Natural killer cell (primary cell): Measurements from ENCODE around the gene ETV1. TPM values are rescaled to one million over a fixed set of nuclear protein-coding genes. Genes with fewer than 3 reads are reported as not detected.

Experiments used
- ATAC-seq, 3 donors: fragments of 150-1000 bp in 2 of 3; fragments of 200-7000 bp in 1 of 3; cut with Tn5 transposase; 1 replicate in 1 of 3; 2 replicates in 2 of 3; pipeline ENCODE4 v1.10.0; 2021; ENCODE audit warnings: mild to moderate bottlenecking in 2 of 3, moderate library complexity in 2 of 3
- DNase-seq, 2 donors: peaks; one replicate each; pipeline versions ENCODE4 v3.0.0 to v3.0.0-alpha.2; 2013 to 2021; ENCODE audit warnings: mixed read lengths in 1 of 2
- H3K27ac ChIP-seq: one replicate; pipeline ENCODE4 v1.5.1; 2013; ENCODE audit warnings: mild to moderate bottlenecking, low read length
- H3K27me3 ChIP-seq: one replicate; pipeline ENCODE4 v1.6.1; 2013; ENCODE audit warnings: low read length; ENCODE audit not compliant: control insufficient read depth, insufficient read depth
- H3K36me3 ChIP-seq: one replicate; pipeline ENCODE4 v1.6.1; 2013; ENCODE audit warnings: low read length; ENCODE audit not compliant: control insufficient read depth, insufficient read depth
- H3K4me1 ChIP-seq: one replicate; pipeline ENCODE4 v1.6.1; 2013; ENCODE audit warnings: low read length; ENCODE audit not compliant: control insufficient read depth, insufficient read depth
- H3K4me3 ChIP-seq: one replicate; pipeline ENCODE4 v1.5.1; 2013; ENCODE audit warnings: low read length
- H3K9me3 ChIP-seq: one replicate; pipeline ENCODE4 v1.6.1; 2013; ENCODE audit warnings: low read length; ENCODE audit not compliant: control insufficient read depth, insufficient read depth
- H3K27ac Mint-ChIP-seq, 2 donors: one replicate each; pipeline ENCODE4 v1.8.0; 2022; ENCODE audit warnings: mild to moderate bottlenecking in 2 of 2, mixed read lengths in 2 of 2, moderate library complexity in 1 of 2
- H3K27me3 Mint-ChIP-seq, 2 donors: one replicate each; pipeline ENCODE4 v1.8.0; 2022; ENCODE audit warnings: low read depth in 2 of 2, mixed read lengths in 2 of 2
- H3K36me3 Mint-ChIP-seq: one replicate; pipeline ENCODE4 v1.8.0; 2022; ENCODE audit warnings: mixed read lengths
- H3K4me1 Mint-ChIP-seq, 2 donors: one replicate each; pipeline ENCODE4 v1.8.0; 2022; ENCODE audit warnings: mixed read lengths in 2 of 2
- H3K4me3 Mint-ChIP-seq: one replicate; pipeline ENCODE4 v1.8.0; 2022; ENCODE audit warnings: mild to moderate bottlenecking, moderate library complexity, mixed read lengths
- H3K9me3 Mint-ChIP-seq, 2 donors: one replicate each; pipeline ENCODE4 v1.8.0; 2022; ENCODE audit warnings: mixed read lengths in 2 of 2
- CTCF ChIP-seq: fragments of 200-600 bp; IDR thresholded peaks from one replicate; pipeline ENCODE4 v1.8.0; 2022; ENCODE audit warnings: antibody characterized with exemption
- WGBS: methylation state at CpG from one replicate; pipeline ENCODE4 v1.1.7; 2013; ENCODE audit warnings: missing lambda C conversion rate; ENCODE audit not compliant: insufficient coverage; 5-methylcytosine and 5-hydroxymethylcytosine counted together
- intact Hi-C: fragments of 100-400 bp; cut with micrococcal nuclease; formaldehyde crosslinking; loops from one replicate; pipeline ENCODE4 v1.14.2; 2022
- total RNA-seq, 4 donors: library from RNA; stranded (reverse); fragments of 120-200 nt in 1 of 4; gene quantifications; one replicate each; pipeline versions ENCODE4 v1.2.3 to v1.2.4, GENCODE V29; 2013 to 2022

Gene ETV1
- total RNA-seq, 3 donors from 2014 or later (not counting 1 experiment from before 2014, with no cell fraction given), result 0.53 TPM; not detected in 2

GRCh38 chr7:13981070-13981469, 8.4 kb downstream of the ETV1 start:
- Histone ChIP-seq H3K4me1 (no peaks in the 10 kb centered on the region), H3K27ac (no peak overlapping the region), H3K27me3 (peaks cover 6% of the 10 kb centered on the region), H3K9me3 (no peaks in the 10 kb centered on the region), H3K36me3 (no peaks in the 10 kb centered on the region), H3K4me3 (no peak overlapping the region)
- 51% methylated on average over 2 of the region's 3 CpGs for WGBS
- no peaks in the 10 kb centered on the region for H3K4me1 Mint-ChIP-seq
- TF ChIP-seq CTCF, result no peak
- no peak overlapping the region for H3K4me3 Mint-ChIP-seq
- no peaks in the 10 kb centered on the region for H3K36me3 Mint-ChIP-seq
- H3K27ac Mint-ChIP-seq, result no peak overlapping the region
- H3K9me3 Mint-ChIP-seq, result no peaks in the 10 kb centered on the region
- DNase-seq (no peak), ATAC-seq (no peak)
- peaks cover 22 to 24% of the 10 kb centered on the region in 2 donors for H3K27me3 Mint-ChIP-seq
- intact Hi-C loops, result no loop called here

GRCh38 chr7:13980474-13980873, 9.0 kb downstream of the ETV1 start:
- Mint-ChIP-seq H3K27me3 (peaks cover 16 to 23% of the 10 kb centered on the region in 2 donors), H3K4me3 (no peak overlapping the region), H3K4me1 (no peaks in the 10 kb centered on the region), H3K9me3 (no peaks in the 10 kb centered on the region), H3K36me3 (no peaks in the 10 kb centered on the region), H3K27ac (no peak overlapping the region)
- H3K4me1 ChIP-seq, result no peaks in the 10 kb centered on the region
- no peak for ATAC-seq
- no peaks in the 10 kb centered on the region for H3K9me3 ChIP-seq
- DNase-seq, result no peak
- no peak overlapping the region for H3K27ac ChIP-seq
- no peaks in the 10 kb centered on the region for H3K36me3 ChIP-seq
- H3K27me3 ChIP-seq, result peaks cover 6% of the 10 kb centered on the region
- H3K4me3 ChIP-seq, result no peak overlapping the region
- intact Hi-C loops, result no loop called here
- WGBS, result 65% methylated on average over 3 of the region's 5 CpGs
- TF ChIP-seq CTCF, result no peak

GRCh38 chr7:13979671-13980435, 9.6 kb downstream of the ETV1 start:
- Histone ChIP-seq H3K9me3 (no peaks in the 10 kb centered on the region), H3K4me1 (no peaks in the 10 kb centered on the region), H3K4me3 (no peak overlapping the region), H3K27ac (no peak overlapping the region), H3K36me3 (no peaks in the 10 kb centered on the region), H3K27me3 (peaks cover 6% of the 10 kb centered on the region)
- ATAC-seq (no peak), DNase-seq (no peak)
- 92% methylated on average over 5 of the region's 5 CpGs for WGBS
- Mint-ChIP-seq H3K27me3 (peaks cover 15 to 21% of the 10 kb centered on the region in 2 donors), H3K9me3 (no peaks in the 10 kb centered on the region), H3K4me1 (no peaks in the 10 kb centered on the region), H3K4me3 (no peak overlapping the region), H3K36me3 (no peaks in the 10 kb centered on the region), H3K27ac (no peak overlapping the region)
- TF ChIP-seq CTCF, result no peak
- intact Hi-C loops, result no loop called here

- TF ChIP-seq CTCF, result no peak
- H3K36me3 Mint-ChIP-seq, result no peaks in the 10 kb centered on the region
- H3K4me3 Mint-ChIP-seq, result no peak overlapping the region
- WGBS, result 86% methylated on average over 4 of the region's 4 CpGs
- H3K4me1 ChIP-seq, result no peaks in the 10 kb centered on the region
- peaks cover 8 to 22% of the 10 kb centered on the region in 2 donors for H3K27me3 Mint-ChIP-seq
- H3K27me3 ChIP-seq, result no peaks in the 10 kb centered on the region
- DNase-seq, result no peak
- no peaks in the 10 kb centered on the region for H3K9me3 ChIP-seq
- H3K9me3 Mint-ChIP-seq, result peaks cover 0 to 2% of the 10 kb centered on the region in 2 donors
- intact Hi-C loops, result no loop called here
- no peak for ATAC-seq
- H3K4me3 ChIP-seq, result no peak overlapping the region
- H3K27ac Mint-ChIP-seq, result no peak overlapping the region
- no peaks in the 10 kb centered on the region for H3K36me3 ChIP-seq
- no peaks in the 10 kb centered on the region for H3K4me1 Mint-ChIP-seq
- no peak overlapping the region for H3K27ac ChIP-seq
Observed at GRCh38 chr7:13976594-13976993, 12.9 kb downstream of the ETV1 start.
